HG03460 (cell line): Measurements from ENCODE around the gene MDM4.
A peak's percentile ranks its signal among the peaks of the same experiment; 100 is the strongest.
"Not testable (repeated sequence)": the region's sequence is repeated elsewhere in the genome, so short reads cannot be mapped to it uniquely, and the experiment has no call there.

Experiments used
- ATAC-seq: cut with Tn5 transposase; IDR thresholded peaks from one replicate; pipeline ENCODE4 v1.9.1; 2021; ENCODE audit not compliant: unreplicated experiment

MDM4 gene

DNA sequence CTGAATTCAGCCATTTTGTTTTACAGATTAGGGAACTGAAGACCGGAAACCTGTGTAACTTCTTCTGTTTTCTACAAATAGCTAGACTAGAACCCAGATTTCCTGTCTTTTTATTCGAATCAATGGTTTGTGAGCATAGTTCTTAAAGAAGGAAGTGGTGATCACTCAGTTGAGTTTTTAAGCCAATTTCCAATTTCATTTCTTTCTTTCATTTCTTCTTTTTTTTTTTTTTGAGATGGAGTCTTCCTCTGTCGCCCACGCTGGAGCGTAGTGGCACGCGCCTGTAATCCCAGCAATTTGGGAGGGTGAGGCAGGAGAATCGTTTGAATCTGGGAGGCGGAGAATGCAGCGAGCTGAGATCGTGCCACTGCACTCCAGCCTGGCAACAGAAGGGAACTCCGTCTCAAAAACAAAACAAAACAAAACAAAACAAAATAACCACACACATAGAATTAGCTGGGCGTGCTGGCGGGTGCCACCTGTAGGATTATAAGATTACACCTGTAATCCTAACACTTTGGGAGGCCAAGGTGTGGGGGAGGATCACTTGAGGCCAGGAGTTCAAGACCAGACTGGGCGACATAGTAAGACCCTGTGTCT lies 3.0 kb upstream of the MDM4 start:
- peak; percentile 40 for ATAC-seq

DNA sequence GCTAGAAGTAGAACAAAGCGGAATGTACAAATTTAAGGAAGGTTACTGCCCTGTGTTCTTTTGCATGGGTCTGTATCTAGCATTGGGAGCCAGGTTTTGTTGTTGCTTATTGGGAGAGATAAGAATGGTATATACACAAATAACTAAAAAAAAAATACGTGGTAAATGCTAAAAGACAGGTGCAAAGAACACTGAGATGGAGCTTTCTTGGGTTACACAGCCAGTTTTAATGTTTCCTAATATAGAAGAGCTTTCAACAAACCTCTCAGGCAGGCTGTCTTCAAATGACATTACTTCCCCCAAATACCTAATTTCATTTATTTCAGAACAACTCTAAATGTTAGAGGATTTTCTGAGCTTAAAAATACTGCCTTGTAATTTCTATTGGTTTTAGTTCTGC lies 1.4 kb upstream of the MDM4 start:
- ATAC-seq, result no peak

DNA sequence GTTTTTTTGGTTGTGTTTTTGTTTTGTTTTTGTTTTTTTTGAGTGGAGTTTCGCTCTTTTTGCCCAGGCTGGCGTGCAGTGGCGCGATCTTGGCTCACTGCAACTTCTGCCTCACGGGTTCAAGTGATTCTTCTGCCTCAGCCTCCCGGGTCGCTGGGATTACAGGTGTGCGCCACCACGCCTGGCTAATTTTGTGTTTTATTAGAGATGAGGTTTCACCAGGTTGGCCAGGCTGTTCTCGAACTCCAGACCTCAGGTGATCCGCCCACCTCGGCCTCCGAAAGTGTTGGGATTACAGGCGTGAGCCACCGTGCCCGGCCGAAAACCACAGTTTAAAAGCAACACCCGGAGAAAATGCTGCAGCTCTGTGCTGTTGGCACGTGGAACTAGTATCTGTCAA lies 1.2 kb downstream of the MDM4 start:
- ATAC-seq, result not testable (repeated sequence)

DNA sequence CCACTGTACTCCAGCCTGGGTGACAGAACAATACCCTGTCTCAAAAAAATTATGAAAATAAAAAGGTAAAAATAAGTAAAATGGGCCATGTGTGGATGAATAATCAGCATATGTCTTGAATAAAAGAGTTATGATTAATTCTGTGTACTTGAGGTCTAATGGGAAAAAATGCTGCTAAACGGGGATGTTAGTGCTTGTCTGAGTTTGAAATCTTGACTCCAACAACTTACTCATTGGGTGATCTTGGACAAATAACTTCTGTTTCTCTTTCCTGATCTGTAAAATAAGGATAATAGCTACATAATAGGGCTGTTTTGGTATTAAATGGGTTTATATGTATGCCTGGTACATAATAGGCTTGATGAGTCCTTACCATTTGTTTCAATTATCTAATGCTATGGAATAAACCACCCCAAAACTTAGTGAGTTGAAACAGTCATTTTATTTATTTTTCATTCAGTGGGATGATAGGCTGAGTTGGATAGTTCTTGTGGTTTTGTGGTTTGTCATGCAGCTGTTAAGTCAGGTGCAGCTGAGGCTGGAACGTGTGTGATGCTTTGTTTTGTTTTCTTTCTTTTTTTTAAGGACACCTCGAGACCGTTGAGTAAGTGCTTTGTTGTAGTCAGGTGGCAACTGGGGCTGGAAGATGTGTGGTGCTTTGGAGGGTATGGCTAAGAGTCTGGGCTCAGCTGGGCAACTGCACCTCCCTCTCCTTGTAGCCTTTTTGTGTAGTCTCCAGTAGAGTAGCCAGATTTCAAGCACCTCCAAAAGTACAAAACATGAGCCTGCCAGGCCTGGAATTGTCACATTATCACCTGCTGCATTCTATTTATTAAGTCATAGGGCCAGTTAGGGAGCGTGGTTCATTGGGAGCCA lies 4.9 kb downstream of the MDM4 start:
- peak; percentile 50 for ATAC-seq

DNA sequence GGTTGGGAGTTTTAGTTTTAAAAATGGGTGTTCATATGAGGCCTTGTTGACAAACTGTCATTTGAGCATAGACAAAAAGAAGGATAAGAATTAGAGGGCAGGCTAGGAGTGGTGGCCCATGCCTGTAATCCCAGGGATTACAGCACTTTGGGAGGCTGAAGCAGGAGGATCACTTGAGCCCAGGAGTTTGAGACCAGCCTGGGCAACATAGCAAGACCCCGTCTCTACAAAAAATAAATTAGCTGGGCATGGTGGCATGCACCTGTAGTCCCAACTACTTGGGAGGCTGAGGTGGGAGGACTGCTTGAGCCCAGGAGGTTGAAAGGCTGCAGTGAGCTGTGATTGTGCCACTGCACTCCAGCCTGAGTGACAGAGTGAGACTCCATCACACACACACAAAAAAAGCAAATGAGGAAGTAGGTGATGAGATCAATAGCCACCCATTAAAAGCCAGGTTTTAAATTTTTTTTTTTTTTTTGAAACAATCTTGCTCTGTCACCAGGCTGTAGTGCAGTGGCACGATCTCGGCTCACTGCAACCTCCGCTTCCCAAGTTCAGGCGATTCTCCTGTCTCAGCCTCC lies 5.8 kb downstream of the MDM4 start:
- not testable (repeated sequence) for ATAC-seq

DNA sequence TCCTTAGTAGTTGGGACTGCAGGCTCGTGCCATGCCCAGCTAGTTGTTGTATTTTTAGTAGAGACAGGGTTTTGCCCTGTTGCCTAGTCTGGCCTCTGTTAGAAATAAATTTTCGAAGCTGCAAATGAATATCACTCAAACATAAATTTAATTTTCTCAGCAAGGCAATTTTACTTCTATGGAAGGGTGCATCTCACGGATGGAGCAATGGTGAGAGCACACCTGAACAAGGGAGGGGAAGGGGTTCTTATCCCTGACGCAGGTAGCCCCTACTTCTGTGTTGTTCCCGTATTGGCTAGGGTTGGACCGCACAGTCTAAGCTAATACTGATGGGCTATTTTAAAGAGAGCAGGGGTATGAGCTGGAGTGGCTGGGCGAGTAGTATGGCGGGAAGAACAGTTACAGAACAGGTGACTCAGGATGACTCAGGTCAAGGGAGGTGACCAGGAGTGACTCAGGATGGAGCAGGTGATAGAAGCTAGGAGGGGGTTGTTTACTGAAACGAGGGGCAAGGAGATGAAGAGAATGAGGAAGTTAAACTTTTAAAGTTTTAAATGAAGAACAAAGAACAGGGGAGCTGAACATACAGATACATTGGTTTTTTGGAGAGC lies 7.5 kb downstream of the MDM4 start:
- ATAC-seq, result no peak

DNA sequence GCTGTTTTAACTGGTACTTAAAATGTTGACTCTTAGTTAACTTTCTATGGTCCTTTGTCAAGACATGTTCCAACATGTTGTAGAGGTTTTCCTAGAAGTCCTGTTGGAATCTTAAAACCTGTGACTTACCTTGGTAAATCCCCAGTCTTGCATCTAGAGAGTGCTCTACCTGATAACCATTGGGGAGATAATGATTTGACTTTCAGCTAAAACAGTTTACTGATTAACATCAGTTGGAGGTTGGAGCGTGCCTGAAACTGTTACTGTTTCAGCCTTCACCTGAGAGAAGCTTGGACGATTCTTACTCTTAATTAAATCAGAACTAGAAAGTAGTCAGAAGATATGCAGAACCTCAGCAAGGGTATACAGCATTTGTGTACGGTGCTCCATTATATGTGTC lies 8.8 kb downstream of the MDM4 start:
- ATAC-seq, result peak; percentile 51

DNA sequence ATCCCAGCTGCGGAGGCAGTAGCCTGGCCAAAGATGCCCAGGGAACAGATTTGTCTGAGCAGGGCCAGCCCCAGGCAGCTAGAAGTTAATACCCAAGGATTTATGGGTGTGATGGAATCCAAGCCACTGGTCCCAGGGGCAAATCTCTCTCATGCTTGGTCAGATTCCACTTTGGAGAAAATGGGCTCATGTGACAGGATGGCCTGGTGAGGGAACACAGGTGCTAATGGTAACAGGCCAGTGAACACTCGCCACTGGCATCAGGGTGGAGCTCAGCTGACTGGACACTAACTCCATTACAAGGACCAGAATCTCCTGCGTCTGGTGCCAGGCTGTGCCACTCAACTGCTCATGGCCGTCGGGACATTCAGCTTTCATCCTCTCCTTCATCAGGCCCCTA lies 12.0 kb downstream of the MDM4 start:
- no peak for ATAC-seq

DNA sequence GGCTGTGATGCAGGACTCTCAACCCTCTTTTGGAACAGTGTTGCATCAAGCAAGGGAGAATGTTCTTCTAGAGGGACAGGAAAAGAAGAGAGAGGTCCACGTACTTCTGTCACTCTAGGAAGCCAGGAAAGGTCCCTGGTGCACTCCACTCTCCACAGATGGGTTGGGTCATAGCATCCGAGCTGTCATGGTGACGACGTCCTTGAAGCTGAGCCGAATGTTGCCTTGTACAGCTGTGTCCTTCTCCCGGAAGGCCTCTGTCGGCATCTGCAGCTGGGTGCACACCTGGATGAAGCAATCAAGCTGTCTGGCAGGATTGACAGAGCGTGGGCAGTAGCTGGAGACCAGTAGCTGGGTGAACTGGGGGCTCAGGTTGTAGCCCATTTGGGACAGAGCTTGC lies 12.5 kb downstream of the MDM4 start:
- ATAC-seq, result no peak

DNA sequence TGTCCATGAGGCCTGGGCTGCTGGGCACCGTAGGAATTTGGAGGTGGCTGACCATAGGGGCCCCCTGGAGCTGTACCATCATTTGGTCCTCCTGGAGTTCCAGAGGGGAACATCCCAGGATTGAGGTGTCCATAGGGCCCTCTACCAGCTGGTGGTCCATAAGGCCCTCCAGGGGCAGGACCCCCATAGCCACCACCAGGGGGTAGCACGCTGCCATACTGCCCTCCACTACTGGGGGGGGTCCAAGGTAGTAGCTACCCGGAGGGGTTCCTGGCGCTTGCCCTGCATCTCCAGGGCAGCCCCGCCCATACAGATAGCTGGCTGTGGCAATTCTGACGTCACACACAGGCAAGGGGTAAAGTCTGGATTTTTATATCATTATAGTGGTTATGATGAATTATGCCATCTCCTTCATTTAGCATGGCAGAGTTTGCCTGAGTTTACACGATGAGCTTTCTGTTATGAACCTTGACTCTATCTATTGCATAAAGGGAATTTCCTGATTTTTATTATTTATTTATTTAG lies 13.2 kb downstream of the MDM4 start:
- no peak for ATAC-seq

DNA sequence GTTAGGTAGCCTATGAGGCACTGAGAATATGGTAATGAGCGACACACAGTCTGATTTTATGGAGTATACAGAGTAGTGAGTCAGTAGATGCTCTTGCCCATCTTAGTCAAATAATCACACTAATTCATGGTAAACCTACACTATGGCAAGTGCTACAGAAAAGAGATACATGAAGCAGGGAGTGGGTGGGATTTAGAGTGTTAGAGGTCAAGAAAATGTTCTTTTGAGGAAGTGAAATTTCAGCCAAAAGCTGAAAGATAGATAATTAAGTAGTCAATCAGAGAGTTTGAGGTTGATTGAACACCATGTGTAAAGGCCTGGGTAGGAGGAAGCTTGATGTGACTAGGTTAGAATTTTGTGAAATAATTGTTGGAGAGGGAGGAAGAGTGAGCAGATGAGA lies 14.7 kb downstream of the MDM4 start:
- ATAC-seq, result peak; percentile 83

DNA sequence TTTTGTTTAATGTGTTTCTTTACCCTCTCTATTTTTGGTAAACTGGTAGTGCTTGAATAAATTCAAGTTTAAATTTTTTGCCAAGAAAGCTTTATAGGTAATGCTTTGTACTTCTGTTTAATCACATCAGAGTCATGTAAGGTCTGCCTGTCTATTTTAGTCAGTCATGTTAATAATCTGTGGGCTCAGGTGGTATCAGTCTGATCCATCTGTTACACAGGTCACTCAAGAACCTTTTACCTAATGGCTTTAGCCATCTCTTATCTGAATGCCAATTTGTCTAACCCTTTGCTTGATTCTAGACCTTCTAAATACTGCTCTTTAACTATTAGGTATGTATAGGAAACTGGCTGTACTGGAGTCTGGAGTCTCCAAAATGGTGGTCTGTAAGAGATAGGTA lies 16.6 kb downstream of the MDM4 start:
- ATAC-seq, result no peak

DNA sequence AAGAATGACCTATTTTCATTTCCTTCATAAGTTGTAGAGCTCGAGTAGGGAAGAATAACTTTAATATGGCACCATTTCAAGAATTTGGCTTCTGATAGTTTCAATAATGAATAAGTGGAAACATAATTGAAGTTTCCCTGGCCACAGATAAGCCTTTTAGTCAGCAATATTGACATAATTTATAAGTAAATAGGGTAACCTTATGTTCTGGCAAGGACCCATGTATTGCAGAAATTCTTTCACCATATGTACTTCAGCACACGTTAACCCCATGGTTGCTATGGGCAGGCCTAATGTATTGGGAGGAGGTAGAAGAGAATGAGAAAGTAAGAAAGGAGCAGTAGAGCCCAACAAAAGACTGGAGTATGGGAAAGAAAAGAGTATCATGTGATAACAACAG lies 25.4 kb downstream of the MDM4 start:
- no peak for ATAC-seq

DNA sequence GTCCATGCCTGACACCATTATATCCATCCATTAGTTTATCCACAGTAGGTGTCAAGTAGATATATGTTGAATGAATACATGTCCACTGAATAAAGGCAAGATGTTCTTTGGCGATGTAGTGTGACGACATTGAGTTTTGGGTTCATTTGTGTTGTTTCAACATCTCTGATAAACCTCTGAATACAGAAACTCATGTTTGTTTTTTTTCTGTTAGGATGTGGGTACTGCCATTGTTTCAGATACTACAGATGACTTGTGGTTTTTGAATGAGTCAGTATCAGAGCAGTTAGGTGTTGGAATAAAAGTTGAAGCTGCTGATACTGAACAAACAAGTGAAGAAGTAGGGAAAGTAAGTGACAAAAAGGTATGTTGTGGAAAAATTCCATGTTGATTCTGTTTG lies 28.1 kb downstream of the MDM4 start:
- ATAC-seq, result peak; percentile 61

DNA sequence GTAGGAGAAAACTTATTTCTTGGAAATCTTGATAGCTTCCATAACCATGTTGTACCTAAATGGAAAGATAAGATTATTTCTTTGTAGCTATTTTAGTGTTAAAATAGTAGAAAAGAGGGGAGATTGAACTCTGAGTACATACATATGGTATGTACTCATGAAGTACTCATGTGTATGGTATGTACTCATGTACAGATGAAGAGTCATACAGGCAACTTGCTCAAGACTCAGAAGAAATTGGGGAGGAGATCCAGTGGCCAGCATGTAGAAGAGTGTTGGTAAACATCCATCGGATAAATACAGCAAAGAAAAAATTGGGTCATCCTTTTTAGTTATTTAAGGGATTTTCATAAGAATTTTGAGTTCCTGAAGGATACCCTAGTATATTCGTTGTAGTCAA lies 29.0 kb downstream of the MDM4 start:
- ATAC-seq, result no peak

DNA sequence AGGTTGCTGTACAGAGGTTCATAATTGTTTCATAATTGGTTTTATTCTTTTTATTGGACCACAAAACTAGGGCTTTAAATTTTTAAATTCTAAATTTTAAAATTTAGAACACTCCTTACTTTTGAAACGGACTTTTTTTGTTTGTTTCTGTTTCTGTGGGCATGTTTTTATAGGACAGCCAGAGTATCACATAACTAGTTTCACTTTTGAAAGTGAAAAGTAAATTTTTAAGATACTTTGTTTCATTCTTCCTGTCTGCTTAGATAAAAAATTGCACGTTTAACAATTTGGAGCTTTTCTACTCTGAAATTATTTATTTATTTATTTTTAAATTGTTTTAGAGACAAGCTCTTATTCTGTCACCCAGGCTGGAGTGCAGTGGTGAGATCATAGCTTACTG lies 29.7 kb downstream of the MDM4 start:
- ATAC-seq, result no peak

DNA sequence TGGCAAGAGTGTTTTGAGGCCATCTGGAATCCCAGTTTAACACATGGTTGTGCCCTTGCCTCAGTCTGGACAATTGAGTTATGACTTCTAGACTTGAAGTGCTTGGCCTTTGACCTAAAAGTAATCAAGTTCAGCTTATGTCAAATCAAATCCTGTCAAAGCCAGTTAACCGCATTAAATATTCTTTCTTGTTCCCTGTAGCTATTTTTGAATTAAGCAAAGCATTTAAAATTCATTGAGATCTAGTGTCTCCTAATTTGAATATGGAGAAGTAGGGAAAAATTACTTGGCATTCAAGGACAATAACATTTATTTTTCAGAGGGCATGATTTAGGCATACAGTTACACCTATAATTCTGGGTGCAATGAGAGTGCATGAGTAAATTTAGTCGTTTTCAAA lies 32.1 kb downstream of the MDM4 start:
- no peak for ATAC-seq

DNA sequence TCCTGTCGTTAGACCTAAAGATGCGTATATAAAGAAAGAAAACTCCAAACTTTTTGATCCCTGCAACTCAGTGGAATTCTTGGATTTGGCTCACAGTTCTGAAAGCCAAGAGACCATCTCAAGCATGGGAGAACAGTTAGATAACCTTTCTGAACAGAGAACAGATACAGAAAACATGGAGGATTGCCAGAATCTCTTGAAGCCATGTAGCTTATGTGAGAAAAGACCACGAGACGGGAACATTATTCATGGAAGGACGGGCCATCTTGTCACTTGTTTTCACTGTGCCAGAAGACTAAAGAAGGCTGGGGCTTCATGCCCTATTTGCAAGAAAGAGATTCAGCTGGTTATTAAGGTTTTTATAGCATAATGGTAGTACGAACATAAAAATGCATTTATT lies 33.1 kb downstream of the MDM4 start:
- no peak for ATAC-seq

DNA sequence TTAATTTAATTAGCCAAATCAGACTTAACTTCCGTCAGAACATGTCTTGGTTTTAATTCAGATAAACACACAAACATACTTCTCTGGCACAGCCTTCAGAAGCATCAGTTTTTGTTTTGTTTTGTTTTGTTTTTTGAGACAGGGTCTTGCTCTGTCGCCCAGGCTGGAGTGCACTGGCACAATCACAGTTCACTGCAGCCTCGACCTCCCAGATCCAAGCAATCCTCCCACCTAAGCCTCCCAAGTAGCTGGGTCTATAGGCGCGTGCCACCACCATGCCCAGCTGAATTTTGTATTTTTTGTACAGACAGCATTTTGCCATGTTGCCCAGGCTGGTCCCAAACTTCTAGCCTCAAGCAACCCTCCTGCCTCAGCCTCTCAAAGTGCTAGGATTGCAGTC lies 34.7 kb downstream of the MDM4 start:
- ATAC-seq, result no peak

DNA sequence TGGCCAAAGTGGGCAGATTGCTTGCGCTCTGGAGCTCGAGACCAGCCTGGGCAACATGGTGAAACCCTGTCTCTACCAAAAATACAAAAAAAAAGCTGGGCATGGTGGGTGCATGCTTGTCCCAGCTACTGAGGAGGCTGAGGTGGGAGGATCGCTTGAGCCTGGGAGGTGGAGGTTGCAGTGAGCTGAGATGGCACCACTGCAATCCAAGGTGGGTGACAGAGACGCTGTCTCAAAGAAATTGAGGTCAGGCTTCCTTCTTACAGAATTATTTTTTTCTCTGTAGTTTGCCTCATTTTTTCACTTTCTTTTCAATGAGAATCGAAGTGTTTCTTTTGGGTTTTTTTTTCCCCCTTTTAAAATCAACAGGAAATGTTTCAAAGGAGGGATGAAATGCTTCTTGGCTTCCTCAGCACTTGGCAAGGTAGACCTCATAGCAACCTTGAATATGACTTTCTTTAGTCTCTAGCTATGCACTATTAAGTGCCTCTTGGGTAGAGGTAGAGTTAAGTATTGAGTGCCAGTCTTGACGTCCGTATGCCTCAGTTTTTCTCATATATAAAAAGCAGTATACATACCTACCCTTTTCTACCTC lies 40.3 kb downstream of the MDM4 start:
- ATAC-seq, result no peak

DNA sequence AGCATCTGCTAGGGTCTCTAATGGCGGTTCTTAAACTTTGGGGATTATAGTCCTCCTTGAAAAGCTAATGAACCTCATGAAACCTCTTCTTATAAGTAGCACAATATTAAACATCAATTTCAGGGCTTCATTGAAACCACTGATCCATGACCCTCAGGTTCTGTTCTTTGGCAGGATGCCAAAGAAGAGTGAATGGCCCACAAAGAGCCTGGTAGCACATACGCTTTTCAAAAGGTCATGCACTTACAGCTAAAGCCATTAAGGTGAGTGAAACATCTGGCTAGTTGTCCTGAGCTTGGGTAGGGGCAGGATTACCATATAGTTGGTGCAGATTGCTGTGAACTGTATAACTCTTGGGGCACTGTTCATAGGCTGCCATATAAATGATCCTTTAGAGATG lies 42.3 kb downstream of the MDM4 start:
- no peak for ATAC-seq
